WTC11 (cell line): ENCODE measurements around the gene PLXDC2. TPM values are rescaled to one million over a fixed set of nuclear protein-coding genes. Genes with fewer than 3 reads are reported as not detected.

Experiments
- ATAC-seq: fragments of 200-7000 bp; cut with Tn5 transposase; 2 replicates; pipeline ENCODE4 v1.10.0; 2021; ENCODE audit warnings: mild to moderate bottlenecking, moderate library complexity
- CTCF ChIA-PET: fragments of 300-600 bp; sonication (Branson Sonifier 250); formaldehyde crosslinking; loops from one replicate; lab custom pipeline; 2021; ENCODE audit warnings: antibody characterized with exemption; lab: Charles Lee
- POLR2A ChIA-PET: fragments of 350-600 bp; sonication (Branson Sonifier 250); formaldehyde crosslinking; loops from one replicate; lab custom pipeline; 2021; ENCODE audit warnings: antibody characterized with exemption; lab: Charles Lee
- DNase-seq: peaks from one replicate; pipeline ENCODE4 v3.0.0; 2021; ENCODE audit warnings: low spot score
- H3K27ac Mint-ChIP-seq: 2 replicates; pipeline ENCODE4 v1.8.0; 2021; ENCODE audit warnings: mixed read lengths
- H3K27me3 Mint-ChIP-seq: 2 replicates; pipeline ENCODE4 v1.8.0; 2021; ENCODE audit warnings: low read depth, mild to moderate bottlenecking, moderate library complexity, mixed read lengths
- H3K36me3 Mint-ChIP-seq: 2 replicates; pipeline ENCODE4 v1.8.0; 2021; ENCODE audit warnings: mixed read lengths
- H3K4me1 Mint-ChIP-seq: 2 replicates; pipeline ENCODE4 v1.8.0; 2022; ENCODE audit warnings: mixed read lengths
- H3K4me3 Mint-ChIP-seq: 2 replicates; pipeline ENCODE4 v1.8.0; 2021; ENCODE audit warnings: mild to moderate bottlenecking, moderate library complexity, mixed read lengths
- H3K9me3 Mint-ChIP-seq: 2 replicates; pipeline ENCODE4 v1.8.0; 2021; ENCODE audit warnings: mixed read lengths
- ATF1 ChIP-seq: sonication (generic); formaldehyde crosslinking; IDR thresholded peaks from 2 replicates; pipeline ENCODE4 v1.8.1; 2023; ENCODE audit warnings: mild to moderate bottlenecking, moderate library complexity, missing genetic modification reagents
- GTF2I ChIP-seq: fragments of 250-450 bp; sonication (Bioruptor Pico); conservative IDR thresholded peaks from 2 replicates; pipeline ENCODE4 v1.4.0; 2021; ENCODE audit warnings: mild to moderate bottlenecking
- HMGA2 ChIP-seq: fragments of 250-450 bp; sonication (Bioruptor Pico); IDR thresholded peaks from 2 replicates; pipeline ENCODE4 v1.4.0; 2021; ENCODE audit warnings: mild to moderate bottlenecking, moderate library complexity
- IRF2 ChIP-seq: sonication (generic); formaldehyde crosslinking; IDR thresholded peaks from 2 replicates; pipeline ENCODE4 v1.8.0; 2022; ENCODE audit warnings: low read depth, missing genetic modification reagents, borderline replicate concordance
- JAZF1 ChIP-seq: fragments of 250-450 bp; sonication (Bioruptor Pico); IDR thresholded peaks from 2 replicates; pipeline ENCODE4 v1.9.0; 2021; ENCODE audit warnings: moderate library complexity, mild to moderate bottlenecking, inconsistent platforms
- MXD4 ChIP-seq: fragments of 250-450 bp; sonication (Bioruptor Pico); IDR thresholded peaks from 2 replicates; pipeline ENCODE4 v1.8.0; 2021; ENCODE audit warnings: mild to moderate bottlenecking, moderate library complexity, borderline replicate concordance
- NR2C2 ChIP-seq: sonication (generic); formaldehyde crosslinking; IDR thresholded peaks from 2 replicates; pipeline ENCODE4 v1.8.0; 2022; ENCODE audit warnings: mild to moderate bottlenecking, missing genetic modification reagents
- NR3C1 ChIP-seq: sonication (generic); formaldehyde crosslinking; conservative IDR thresholded peaks from 2 replicates; pipeline ENCODE4 v1.8.1; 2023; ENCODE audit warnings: low read depth, mild to moderate bottlenecking, missing genetic modification reagents
- PRRX2 ChIP-seq: fragments of 250-450 bp; sonication (Bioruptor Pico); IDR thresholded peaks from 2 replicates; pipeline ENCODE4 v1.8.0; 2021; ENCODE audit warnings: mild to moderate bottlenecking
- RELA ChIP-seq: sonication (generic); formaldehyde crosslinking; IDR thresholded peaks from 2 replicates; pipeline ENCODE4 v1.8.1; 2022; ENCODE audit warnings: missing genetic modification reagents, mild to moderate bottlenecking, borderline replicate concordance
- RORB ChIP-seq: fragments of 250-450 bp; sonication (Bioruptor Pico); IDR thresholded peaks from 2 replicates; pipeline ENCODE4 v1.9.0; 2021; ENCODE audit warnings: mild to moderate bottlenecking
- SP1 ChIP-seq: sonication (generic); formaldehyde crosslinking; conservative IDR thresholded peaks from 2 replicates; pipeline ENCODE4 v1.8.1; 2022; ENCODE audit warnings: missing genetic modification reagents
- TCF7 ChIP-seq: sonication (generic); formaldehyde crosslinking; IDR thresholded peaks from 2 replicates; pipeline ENCODE4 v1.8.0; 2022; ENCODE audit warnings: mild to moderate bottlenecking, low read depth, missing genetic modification reagents, moderate library complexity
- TP53 ChIP-seq: sonication (generic); formaldehyde crosslinking; IDR thresholded peaks from 2 replicates; pipeline ENCODE4 v1.8.1; 2023; ENCODE audit warnings: mild to moderate bottlenecking, missing genetic modification reagents
- ZBTB21 ChIP-seq: sonication (generic); formaldehyde crosslinking; IDR thresholded peaks from 2 replicates; pipeline ENCODE4 v1.8.1; 2023; ENCODE audit warnings: mild to moderate bottlenecking, missing genetic modification reagents, borderline replicate concordance
- ZNF138 ChIP-seq: sonication (generic); formaldehyde crosslinking; conservative IDR thresholded peaks from 2 replicates; pipeline ENCODE4 v1.8.1; 2022; ENCODE audit warnings: mild to moderate bottlenecking, moderate library complexity, missing genetic modification reagents
- ZNF232 ChIP-seq: sonication (generic); formaldehyde crosslinking; IDR thresholded peaks from 2 replicates; pipeline ENCODE4 v1.8.0; 2022; ENCODE audit warnings: mild to moderate bottlenecking, missing genetic modification reagents
- ZNF317 ChIP-seq: sonication (generic); formaldehyde crosslinking; IDR thresholded peaks from 2 replicates; pipeline ENCODE4 v1.8.1; 2023; ENCODE audit warnings: low read depth, mild to moderate bottlenecking, moderate library complexity, missing genetic modification reagents, borderline replicate concordance
- total RNA-seq: library from RNA; stranded (reverse); gene quantifications from 3 replicates; pipeline ENCODE4 v1.2.3, GENCODE V29; 2021
- TF ChIP-seq, protein P1 (sequence below): sonication (generic); formaldehyde crosslinking; IDR thresholded peaks from 2 replicates; pipeline ENCODE4 v1.8.1; 2023; ENCODE audit warnings: mild to moderate bottlenecking, missing genetic modification reagents, moderate library complexity
- TF ChIP-seq, protein P2 (sequence below): fragments of 250-450 bp; sonication (Bioruptor Pico); IDR thresholded peaks from 2 replicates; pipeline ENCODE4 v1.8.0; 2021; ENCODE audit warnings: mild to moderate bottlenecking
- TF ChIP-seq, protein P3 (sequence below): sonication (generic); formaldehyde crosslinking; conservative IDR thresholded peaks from 2 replicates; pipeline ENCODE4 v1.8.1; 2022; ENCODE audit warnings: mild to moderate bottlenecking, missing genetic modification reagents
- TF ChIP-seq, protein P4 (sequence below): sonication (generic); formaldehyde crosslinking; IDR thresholded peaks from 2 replicates; pipeline ENCODE4 v1.8.1; 2022; ENCODE audit warnings: mild to moderate bottlenecking, missing genetic modification reagents, moderate library complexity, borderline replicate concordance
- TF ChIP-seq, protein P5 (sequence below): fragments of 250-450 bp; sonication (Bioruptor Pico); IDR thresholded peaks from 2 replicates; pipeline ENCODE4 v1.9.0; 2021; ENCODE audit warnings: mild to moderate bottlenecking
- TF ChIP-seq, protein P6 (sequence below): fragments of 250-450 bp; sonication (Bioruptor Pico); IDR thresholded peaks from 2 replicates; pipeline ENCODE4 v1.9.0; 2021; ENCODE audit warnings: moderate library complexity, mild to moderate bottlenecking, inconsistent platforms, borderline replicate concordance
- TF ChIP-seq, protein P7 (sequence below): sonication (generic); formaldehyde crosslinking; IDR thresholded peaks from 2 replicates; pipeline ENCODE4 v1.8.0; 2022; ENCODE audit warnings: mild to moderate bottlenecking, missing genetic modification reagents

PLXDC2 gene
- total RNA-seq, 1 experiment from 2014 or later, result 31.7 TPM

DNA sequence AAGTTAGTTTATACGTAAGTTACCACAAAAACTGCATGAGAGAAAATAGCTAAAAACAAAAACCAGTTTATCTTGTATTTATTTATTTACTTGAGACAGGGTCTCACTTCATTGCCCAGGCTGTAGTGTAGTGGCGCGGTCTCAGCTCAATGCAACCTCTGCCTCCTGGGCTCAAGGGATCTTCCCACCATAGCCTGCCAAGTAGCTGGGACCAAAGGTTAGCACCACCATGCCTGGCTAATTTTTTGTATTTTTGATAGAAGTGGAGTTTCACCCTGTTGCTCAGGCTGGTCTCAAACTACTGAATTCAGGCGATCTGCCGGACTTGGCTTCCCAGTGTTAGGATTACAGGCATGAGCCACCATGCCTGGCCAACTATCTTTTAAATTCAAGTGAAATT is 277.4 kb downstream of the PLXDC2 start:
- Mint-ChIP-seq H3K9me3 (peaks cover 7% of the 10 kb centered on the region), H3K36me3 (peaks cover 10% of the 10 kb centered on the region), H3K27me3 (no peaks in the 10 kb centered on the region), H3K27ac (no peak overlapping the region), H3K4me1 (peaks cover 18% of the 10 kb centered on the region), H3K4me3 (no peak overlapping the region)
- POLR2A ChIA-PET, result no interaction called here
- CTCF ChIA-PET, result no interaction called here
- DNase-seq (no peak), ATAC-seq (no peak)
- TF ChIP-seq ZBTB21 (CRISPR knock-in tag) (no peak), ATF1 (no peak), ZNF317 (no peak), ZNF138 (CRISPR knock-in tag) (no peak), SP1 (CRISPR knock-in tag) (no peak), HMGA2 (CRISPR knock-in tag) (no peak)
- TF ChIP-seq, protein P1, sequence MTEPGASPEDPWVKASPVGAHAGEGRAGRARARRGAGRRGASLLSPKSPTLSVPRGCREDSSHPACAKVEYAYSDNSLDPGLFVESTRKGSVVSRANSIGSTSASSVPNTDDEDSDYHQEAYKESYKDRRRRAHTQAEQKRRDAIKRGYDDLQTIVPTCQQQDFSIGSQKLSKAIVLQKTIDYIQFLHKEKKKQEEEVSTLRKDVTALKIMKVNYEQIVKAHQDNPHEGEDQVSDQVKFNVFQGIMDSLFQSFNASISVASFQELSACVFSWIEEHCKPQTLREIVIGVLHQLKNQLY (CRISPR knock-in tag), result no peak
- TF ChIP-seq, protein P2, sequence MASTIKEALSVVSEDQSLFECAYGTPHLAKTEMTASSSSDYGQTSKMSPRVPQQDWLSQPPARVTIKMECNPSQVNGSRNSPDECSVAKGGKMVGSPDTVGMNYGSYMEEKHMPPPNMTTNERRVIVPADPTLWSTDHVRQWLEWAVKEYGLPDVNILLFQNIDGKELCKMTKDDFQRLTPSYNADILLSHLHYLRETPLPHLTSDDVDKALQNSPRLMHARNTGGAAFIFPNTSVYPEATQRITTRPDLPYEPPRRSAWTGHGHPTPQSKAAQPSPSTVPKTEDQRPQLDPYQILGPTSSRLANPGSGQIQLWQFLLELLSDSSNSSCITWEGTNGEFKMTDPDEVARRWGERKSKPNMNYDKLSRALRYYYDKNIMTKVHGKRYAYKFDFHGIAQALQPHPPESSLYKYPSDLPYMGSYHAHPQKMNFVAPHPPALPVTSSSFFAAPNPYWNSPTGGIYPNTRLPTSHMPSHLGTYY (CRISPR knock-in tag), result no peak

DNA sequence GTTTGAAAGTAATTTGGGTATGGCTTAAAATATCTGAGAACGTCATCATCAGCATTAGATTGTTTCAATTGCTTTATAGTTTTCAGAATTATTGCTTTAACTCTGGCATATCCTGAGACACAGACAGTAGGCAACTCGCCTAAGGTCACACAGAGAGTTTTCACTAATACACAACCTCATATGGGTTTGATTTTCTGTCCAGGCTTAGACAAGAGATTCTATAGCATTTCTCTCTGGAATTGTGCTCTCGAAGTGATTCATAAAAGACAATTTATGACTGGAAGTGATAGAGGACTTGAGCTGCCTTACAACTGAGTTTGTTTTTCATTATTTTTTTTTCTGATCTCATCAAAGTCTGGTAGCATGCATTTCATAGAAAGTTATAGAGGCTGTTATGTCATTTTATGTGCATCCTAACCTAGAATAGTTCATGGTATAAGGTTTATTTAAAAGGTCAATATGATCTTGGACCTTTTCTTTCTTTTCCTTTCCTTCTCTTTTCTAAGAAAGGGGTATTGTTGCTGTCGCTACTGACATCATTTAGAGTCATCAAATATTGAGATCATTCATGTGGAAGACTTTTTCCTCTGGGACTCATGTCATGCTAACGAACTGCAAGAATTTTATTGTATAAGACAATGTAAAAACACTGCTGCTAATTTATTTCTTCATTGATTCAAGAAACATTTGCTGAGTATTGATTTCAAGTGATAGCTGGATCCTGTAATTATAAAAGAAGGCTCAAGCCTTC is 278.2 kb downstream of the PLXDC2 start:
- Mint-ChIP-seq H3K4me1 (peaks cover 18% of the 10 kb centered on the region), H3K4me3 (no peak overlapping the region), H3K27me3 (no peaks in the 10 kb centered on the region), H3K27ac (no peak overlapping the region), H3K36me3 (peaks cover 10% of the 10 kb centered on the region), H3K9me3 (peaks cover 7% of the 10 kb centered on the region)
- TF ChIP-seq, protein P3, sequence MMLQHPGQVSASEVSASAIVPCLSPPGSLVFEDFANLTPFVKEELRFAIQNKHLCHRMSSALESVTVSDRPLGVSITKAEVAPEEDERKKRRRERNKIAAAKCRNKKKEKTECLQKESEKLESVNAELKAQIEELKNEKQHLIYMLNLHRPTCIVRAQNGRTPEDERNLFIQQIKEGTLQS (CRISPR knock-in tag), result no peak
- TF ChIP-seq RELA (CRISPR knock-in tag) (no peak), PRRX2 (CRISPR knock-in tag) (no peak), MXD4 (CRISPR knock-in tag) (no peak), IRF2 (no peak), ZNF232 (CRISPR knock-in tag) (no peak), RORB (CRISPR knock-in tag) (no peak), TCF7 (CRISPR knock-in tag) (no peak)
- TF ChIP-seq, protein P4, sequence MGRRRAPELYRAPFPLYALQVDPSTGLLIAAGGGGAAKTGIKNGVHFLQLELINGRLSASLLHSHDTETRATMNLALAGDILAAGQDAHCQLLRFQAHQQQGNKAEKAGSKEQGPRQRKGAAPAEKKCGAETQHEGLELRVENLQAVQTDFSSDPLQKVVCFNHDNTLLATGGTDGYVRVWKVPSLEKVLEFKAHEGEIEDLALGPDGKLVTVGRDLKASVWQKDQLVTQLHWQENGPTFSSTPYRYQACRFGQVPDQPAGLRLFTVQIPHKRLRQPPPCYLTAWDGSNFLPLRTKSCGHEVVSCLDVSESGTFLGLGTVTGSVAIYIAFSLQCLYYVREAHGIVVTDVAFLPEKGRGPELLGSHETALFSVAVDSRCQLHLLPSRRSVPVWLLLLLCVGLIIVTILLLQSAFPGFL (CRISPR knock-in tag), result no peak
- TF ChIP-seq, protein P1 (CRISPR knock-in tag), result no peak
- CTCF ChIA-PET, result no interaction called here
- DNase-seq (no peak), ATAC-seq (no peak)
- POLR2A ChIA-PET, result no interaction called here

DNA sequence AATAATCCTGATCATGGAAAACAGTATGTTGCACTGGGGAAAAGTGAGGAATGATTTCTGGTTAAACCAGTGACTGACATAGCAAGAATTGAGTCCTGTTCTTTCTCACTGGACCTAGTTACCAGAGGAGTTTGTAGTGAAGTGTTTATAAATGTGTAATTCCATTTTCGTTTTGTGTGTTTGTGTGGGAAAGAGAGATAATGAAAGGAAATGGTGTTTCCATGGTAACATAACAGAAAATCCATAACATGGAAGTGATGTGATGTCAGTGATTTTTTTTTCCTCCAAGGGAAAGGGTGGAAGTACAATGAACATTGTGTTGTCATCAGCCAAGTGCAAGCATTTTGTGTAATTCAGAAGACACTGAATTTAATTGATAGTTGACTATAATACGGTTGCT is 283.9 kb downstream of the PLXDC2 start:
- TF ChIP-seq, protein P5, sequence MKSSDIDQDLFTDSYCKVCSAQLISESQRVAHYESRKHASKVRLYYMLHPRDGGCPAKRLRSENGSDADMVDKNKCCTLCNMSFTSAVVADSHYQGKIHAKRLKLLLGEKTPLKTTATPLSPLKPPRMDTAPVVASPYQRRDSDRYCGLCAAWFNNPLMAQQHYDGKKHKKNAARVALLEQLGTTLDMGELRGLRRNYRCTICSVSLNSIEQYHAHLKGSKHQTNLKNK (CRISPR knock-in tag), result no peak
- no peak for TF ChIP-seq NR2C2 (CRISPR knock-in tag)
- TF ChIP-seq, protein P6, sequence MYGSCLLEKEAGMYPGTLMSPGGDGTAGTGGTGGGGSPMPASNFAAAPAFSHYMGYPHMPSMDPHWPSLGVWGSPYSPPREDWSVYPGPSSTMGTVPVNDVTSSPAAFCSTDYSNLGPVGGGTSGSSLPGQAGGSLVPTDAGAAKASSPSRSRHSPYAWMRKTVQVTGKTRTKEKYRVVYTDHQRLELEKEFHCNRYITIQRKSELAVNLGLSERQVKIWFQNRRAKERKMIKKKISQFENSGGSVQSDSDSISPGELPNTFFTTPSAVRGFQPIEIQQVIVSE, result no peak
- TF ChIP-seq, protein P7, sequence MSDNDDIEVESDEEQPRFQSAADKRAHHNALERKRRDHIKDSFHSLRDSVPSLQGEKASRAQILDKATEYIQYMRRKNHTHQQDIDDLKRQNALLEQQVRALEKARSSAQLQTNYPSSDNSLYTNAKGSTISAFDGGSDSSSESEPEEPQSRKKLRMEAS (CRISPR knock-in tag), result no peak
- TF ChIP-seq NR3C1 (CRISPR knock-in tag), result no peak
- TF ChIP-seq JAZF1, result no peak
- TF ChIP-seq GTF2I, result no peak
- TF ChIP-seq SP1 (CRISPR knock-in tag), result no peak
- no peak for TF ChIP-seq HMGA2 (CRISPR knock-in tag)
- no peak for TF ChIP-seq ZNF232 (CRISPR knock-in tag)
- TF ChIP-seq TP53 (CRISPR knock-in tag), result no peak
- Mint-ChIP-seq H3K9me3 (no peaks in the 10 kb centered on the region), H3K27ac (peak overlapping the region; percentile 26; the same call in 1 of the 2 replicates), H3K27me3 (no peaks in the 10 kb centered on the region), H3K4me3 (no peak overlapping the region), H3K4me1 (peaks cover 18% of the 10 kb centered on the region), H3K36me3 (no peaks in the 10 kb centered on the region)
- no peak for ATAC-seq
- ChIA-PET POLR2A (no interaction called here), CTCF (no interaction called here)
- no peak for DNase-seq
